Measurements from ENCODE around the gene SLC17A9. TPM values are rescaled to one million over a fixed set of nuclear protein-coding genes. Genes with fewer than 3 reads are reported as not detected.

The SLC17A9 gene
- total RNA-seq, 1 experiment from 2014 or later: 0.22 TPM

DNA sequence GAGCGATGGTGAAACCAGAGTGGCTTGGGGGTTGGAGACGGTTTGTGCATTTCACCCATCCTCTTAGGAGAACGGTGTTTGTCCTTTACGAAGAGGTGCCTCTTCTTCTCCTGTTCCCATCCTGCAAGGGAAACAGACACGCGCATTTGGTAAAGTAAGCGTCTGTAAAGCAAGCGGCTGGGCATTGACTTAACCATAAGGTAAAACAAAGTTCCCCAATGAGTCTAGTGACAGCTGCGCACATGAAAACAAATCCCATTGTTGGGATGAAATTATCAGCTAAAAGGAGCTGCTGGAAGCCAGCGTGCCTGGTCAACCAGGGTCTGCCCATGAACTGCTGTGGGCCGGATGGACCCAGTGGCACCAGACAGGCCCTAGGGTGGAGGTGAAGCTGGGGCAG lies 48.4 kb downstream of the SLC17A9 start:
- Histone ChIP-seq H3K36me3 (ENCODE audit: low read depth) (no peaks in the 10 kb centered on the region), H3K9me3 (ENCODE audit: insufficient read depth, low read depth) (no peaks in the 10 kb centered on the region; the same call in 1 of the 2 replicates), H3K4me3 (no peak overlapping the region), H3K27me3 (ENCODE audit: insufficient read depth, low read depth) (peaks cover 69% of the 10 kb centered on the region), H3K79me2 (ENCODE audit: low read depth) (no peaks in the 10 kb centered on the region), H3K27ac (no peak overlapping the region), H3K4me1 (replicated peaks; ENCODE audit: insufficient read depth) (no peaks in the 10 kb centered on the region), H3K4me2 (no peak overlapping the region), H2AFZ (no peak overlapping the region), H3F3A (ENCODE audit: insufficient read depth, low read depth) (no peaks in the 10 kb centered on the region), H4K20me1 (ENCODE audit: insufficient read depth) (no peaks in the 10 kb centered on the region), H3K9me2 (ENCODE audit: insufficient read depth) (no peaks in the 10 kb centered on the region)
- no TSS peak for BruUV-seq (replicated peaks)
- ChIA-PET CTCF (interaction anchor here (0.6 kb wide), 1 partner anchor 244 kb away, joined by 3 read pairs; no protein-coding TSS in a partner anchor), POLR2A (ENCODE audit: unreplicated experiment) (interaction anchor here (0.6 kb wide), 1 partner anchor 123 kb away, joined by 5 read pairs; no protein-coding TSS in a partner anchor)
- DNase-seq: no peak
- TF ChIP-seq, protein P1, sequence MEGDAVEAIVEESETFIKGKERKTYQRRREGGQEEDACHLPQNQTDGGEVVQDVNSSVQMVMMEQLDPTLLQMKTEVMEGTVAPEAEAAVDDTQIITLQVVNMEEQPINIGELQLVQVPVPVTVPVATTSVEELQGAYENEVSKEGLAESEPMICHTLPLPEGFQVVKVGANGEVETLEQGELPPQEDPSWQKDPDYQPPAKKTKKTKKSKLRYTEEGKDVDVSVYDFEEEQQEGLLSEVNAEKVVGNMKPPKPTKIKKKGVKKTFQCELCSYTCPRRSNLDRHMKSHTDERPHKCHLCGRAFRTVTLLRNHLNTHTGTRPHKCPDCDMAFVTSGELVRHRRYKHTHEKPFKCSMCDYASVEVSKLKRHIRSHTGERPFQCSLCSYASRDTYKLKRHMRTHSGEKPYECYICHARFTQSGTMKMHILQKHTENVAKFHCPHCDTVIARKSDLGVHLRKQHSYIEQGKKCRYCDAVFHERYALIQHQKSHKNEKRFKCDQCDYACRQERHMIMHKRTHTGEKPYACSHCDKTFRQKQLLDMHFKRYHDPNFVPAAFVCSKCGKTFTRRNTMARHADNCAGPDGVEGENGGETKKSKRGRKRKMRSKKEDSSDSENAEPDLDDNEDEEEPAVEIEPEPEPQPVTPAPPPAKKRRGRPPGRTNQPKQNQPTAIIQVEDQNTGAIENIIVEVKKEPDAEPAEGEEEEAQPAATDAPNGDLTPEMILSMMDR (conservative IDR thresholded peaks at IDR 0.05): no peak
- TF ChIP-seq EZH2 (IDR thresholded peaks at IDR 0.05; ENCODE audit: low read depth): no peak
- intact Hi-C loops (cut with micrococcal nuclease; ENCODE audit: unreplicated experiment): no loop called here

DNA sequence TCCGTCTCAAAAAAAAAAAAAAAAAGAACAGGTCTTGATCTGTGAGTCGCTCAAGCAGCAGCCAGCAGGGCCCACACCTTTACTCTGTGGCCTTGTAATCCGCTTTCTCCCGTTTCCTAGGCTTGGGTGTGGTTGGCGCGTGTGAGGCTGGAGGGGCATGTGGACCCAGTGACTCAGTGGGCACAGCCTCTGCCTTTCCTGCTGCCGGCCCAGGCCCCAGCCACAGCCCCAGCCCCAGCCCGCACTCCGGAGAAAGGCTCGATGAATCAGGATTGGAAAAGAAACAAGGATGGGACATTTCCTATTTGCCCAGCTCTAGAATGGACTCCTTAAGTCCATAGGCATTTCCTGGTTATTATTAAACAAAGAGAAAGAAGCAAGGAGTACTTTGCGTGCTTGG lies 50.0 kb downstream of the SLC17A9 start:
- TF ChIP-seq EZH2 (IDR thresholded peaks at IDR 0.05; ENCODE audit: low read depth): no peak
- TF ChIP-seq, protein P1 (conservative IDR thresholded peaks at IDR 0.05): no peak
- ChIA-PET POLR2A (ENCODE audit: unreplicated experiment) (interaction anchor here (0.9 kb wide), 1 partner anchor 90 kb away, joined by 18 read pairs; no protein-coding TSS in a partner anchor), CTCF (no interaction called here)
- H3K27me3 ChIP-seq (ENCODE audit: insufficient read depth, low read depth): peaks cover 54% of the 10 kb centered on the region
- no peaks in the 10 kb centered on the region for H4K20me1 ChIP-seq (ENCODE audit: insufficient read depth)
- H3K4me1 ChIP-seq (replicated peaks; ENCODE audit: insufficient read depth): no peaks in the 10 kb centered on the region
- no TSS peak for BruUV-seq (replicated peaks)
- no peaks in the 10 kb centered on the region; the same call in 1 of the 2 replicates for H3K9me3 ChIP-seq (ENCODE audit: insufficient read depth, low read depth)
- H2AFZ ChIP-seq: no peak overlapping the region
- no peaks in the 10 kb centered on the region for H3F3A ChIP-seq (ENCODE audit: insufficient read depth, low read depth)
- no peaks in the 10 kb centered on the region for H3K36me3 ChIP-seq (ENCODE audit: low read depth)
- DNase-seq: no peak
- intact Hi-C loops (cut with micrococcal nuclease; ENCODE audit: unreplicated experiment): no loop called here
- H3K4me3 ChIP-seq: no peak overlapping the region
- H3K4me2 ChIP-seq: no peak overlapping the region
- no peaks in the 10 kb centered on the region for H3K9me2 ChIP-seq (ENCODE audit: insufficient read depth)
- no peaks in the 10 kb centered on the region for H3K79me2 ChIP-seq (ENCODE audit: low read depth)
- H3K27ac ChIP-seq: no peak overlapping the region

DNA sequence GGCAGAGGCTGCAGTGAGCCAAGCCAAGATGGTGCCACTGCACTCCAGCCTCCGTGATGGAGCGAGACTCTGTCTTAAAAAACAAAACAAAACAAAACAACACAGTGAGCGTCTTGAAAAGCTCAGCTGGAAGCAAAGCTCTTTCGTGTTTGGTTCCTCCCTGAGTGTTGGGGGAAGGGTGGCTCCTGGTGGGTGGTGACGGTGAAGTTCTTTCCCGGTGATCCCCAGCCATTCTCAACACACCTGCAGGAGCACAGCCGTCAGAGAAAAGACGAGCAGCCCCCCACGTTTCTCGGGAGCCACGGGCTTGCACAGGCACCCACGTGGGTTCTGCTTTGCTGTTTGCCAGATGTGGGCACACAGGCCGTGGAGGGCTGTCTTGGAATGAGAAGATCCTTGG lies 51.0 kb downstream of the SLC17A9 start:
- Histone ChIP-seq H3K4me1 (replicated peaks; ENCODE audit: insufficient read depth) (no peaks in the 10 kb centered on the region), H4K20me1 (ENCODE audit: insufficient read depth) (no peaks in the 10 kb centered on the region), H3K79me2 (ENCODE audit: low read depth) (no peaks in the 10 kb centered on the region), H3K27ac (no peak overlapping the region), H3K4me2 (no peak overlapping the region), H3K9me2 (ENCODE audit: insufficient read depth) (no peaks in the 10 kb centered on the region), H2AFZ (no peak overlapping the region), H3K27me3 (ENCODE audit: insufficient read depth, low read depth) (peaks cover 43% of the 10 kb centered on the region), H3F3A (ENCODE audit: insufficient read depth, low read depth) (no peaks in the 10 kb centered on the region), H3K4me3 (no peak overlapping the region), H3K9me3 (ENCODE audit: insufficient read depth, low read depth) (no peaks in the 10 kb centered on the region; the same call in 1 of the 2 replicates), H3K36me3 (ENCODE audit: low read depth) (no peaks in the 10 kb centered on the region)
- ChIA-PET CTCF (no interaction called here), POLR2A (ENCODE audit: unreplicated experiment) (no interaction called here)
- TF ChIP-seq, protein P1 (conservative IDR thresholded peaks at IDR 0.05): no peak
- TF ChIP-seq EZH2 (IDR thresholded peaks at IDR 0.05; ENCODE audit: low read depth): no peak
- BruUV-seq (replicated peaks): no TSS peak
- intact Hi-C loops (cut with micrococcal nuclease; ENCODE audit: unreplicated experiment): no loop called here
- DNase-seq: no peak

Data from PC-9 (cell line).